H1 (cell line): ENCODE measurements around the gene ZNF429. TPM values are rescaled to one million over a fixed set of nuclear protein-coding genes. Genes with fewer than 3 reads are reported as not detected.

Experiments used
- BCL11A ChIP-seq, 2 experiments: IDR thresholded peaks; one replicate each; pipeline ENCODE4 v1.6.1; 2011; ENCODE audit warnings: low read depth in 2 of 2, low read length in 2 of 2, mild to moderate bottlenecking in 2 of 2
- GTF2F1 ChIP-seq: IDR thresholded peaks from 2 replicates; pipeline ENCODE4 v1.6.1; 2012; ENCODE audit warnings: low read depth, low read length, improper control_type of control experiment, borderline replicate concordance
- HDAC2 ChIP-seq, 2 experiments: fragments of 300-600 bp in 1 of 2; sonication (generic) in 1 of 2; IDR thresholded peaks; 2 replicates each; pipeline ENCODE4 v1.6.1; 2011 to 2012; ENCODE audit warnings: low read depth in 2 of 2, low read length in 2 of 2, mild to moderate bottlenecking in 2 of 2, moderate library complexity in 2 of 2, borderline replicate concordance in 1 of 2, inconsistent platforms in 1 of 2
- JUN ChIP-seq: IDR thresholded peaks from 2 replicates; pipeline ENCODE4 v1.6.1; 2011; ENCODE audit warnings: low read depth, mild to moderate bottlenecking, improper control_type of control experiment, low read length
- SP2 ChIP-seq: IDR thresholded peaks from 2 replicates; pipeline ENCODE4 v1.6.1; 2012; ENCODE audit warnings: mild to moderate bottlenecking, low read length, inconsistent platforms
- TAF7 ChIP-seq: optimal IDR thresholded peaks from 2 replicates; pipeline ENCODE3; 2011; ENCODE audit warnings: low read depth, mild to moderate bottlenecking, inconsistent platforms, low read length, moderate library complexity, borderline replicate concordance
- polyA plus RNA-seq, 7 experiments: library from polyadenylated mRNA; depleted of rRNA in 3 of 7; stranded (reverse) in 5 of 7; unstranded in 2 of 7; fragments of >200 nt in 5 of 7; fragments of 200-250 nt in 2 of 7; gene quantifications; 1 replicate in 5 of 7; 2 replicates in 1 of 7; 4 replicates in 1 of 7; pipeline versions ENCODE4 v1.2.1 to v1.2.3, GENCODE V29; 2011 to 2013; ENCODE audit warnings: missing spikeins in 2 of 7, mixed read lengths in 2 of 7
- total RNA-seq: library from RNA; stranded (reverse); fragmentation: NEBNext Ultra II Directional; extraction: Animal tissue kit (Norgen Biotek cat#: 25700); gene quantifications from 2 replicates; pipeline ENCODE4 v1.2.1, GENCODE V29; 2021
- TF ChIP-seq, protein P1 (sequence below): fragments of 300-600 bp; sonication (generic); IDR thresholded peaks from 2 replicates; pipeline ENCODE4 v1.7.1; 2012; ENCODE audit warnings: low read length, moderate library complexity, mild to moderate bottlenecking, inconsistent platforms; ENCODE audit not compliant: insufficient replicate concordance

ZNF429 gene
- total and polyA plus RNA-seq, 2 of the 8 experiments (the other 6 are each of a cell fraction or from before 2014, with no cell fraction given): 10.9 to 15.0 TPM

GRCh38 chr19:21508198-21508597 is 2.8 kb downstream of the ZNF429 start (continued):
- TF ChIP-seq, protein P1, sequence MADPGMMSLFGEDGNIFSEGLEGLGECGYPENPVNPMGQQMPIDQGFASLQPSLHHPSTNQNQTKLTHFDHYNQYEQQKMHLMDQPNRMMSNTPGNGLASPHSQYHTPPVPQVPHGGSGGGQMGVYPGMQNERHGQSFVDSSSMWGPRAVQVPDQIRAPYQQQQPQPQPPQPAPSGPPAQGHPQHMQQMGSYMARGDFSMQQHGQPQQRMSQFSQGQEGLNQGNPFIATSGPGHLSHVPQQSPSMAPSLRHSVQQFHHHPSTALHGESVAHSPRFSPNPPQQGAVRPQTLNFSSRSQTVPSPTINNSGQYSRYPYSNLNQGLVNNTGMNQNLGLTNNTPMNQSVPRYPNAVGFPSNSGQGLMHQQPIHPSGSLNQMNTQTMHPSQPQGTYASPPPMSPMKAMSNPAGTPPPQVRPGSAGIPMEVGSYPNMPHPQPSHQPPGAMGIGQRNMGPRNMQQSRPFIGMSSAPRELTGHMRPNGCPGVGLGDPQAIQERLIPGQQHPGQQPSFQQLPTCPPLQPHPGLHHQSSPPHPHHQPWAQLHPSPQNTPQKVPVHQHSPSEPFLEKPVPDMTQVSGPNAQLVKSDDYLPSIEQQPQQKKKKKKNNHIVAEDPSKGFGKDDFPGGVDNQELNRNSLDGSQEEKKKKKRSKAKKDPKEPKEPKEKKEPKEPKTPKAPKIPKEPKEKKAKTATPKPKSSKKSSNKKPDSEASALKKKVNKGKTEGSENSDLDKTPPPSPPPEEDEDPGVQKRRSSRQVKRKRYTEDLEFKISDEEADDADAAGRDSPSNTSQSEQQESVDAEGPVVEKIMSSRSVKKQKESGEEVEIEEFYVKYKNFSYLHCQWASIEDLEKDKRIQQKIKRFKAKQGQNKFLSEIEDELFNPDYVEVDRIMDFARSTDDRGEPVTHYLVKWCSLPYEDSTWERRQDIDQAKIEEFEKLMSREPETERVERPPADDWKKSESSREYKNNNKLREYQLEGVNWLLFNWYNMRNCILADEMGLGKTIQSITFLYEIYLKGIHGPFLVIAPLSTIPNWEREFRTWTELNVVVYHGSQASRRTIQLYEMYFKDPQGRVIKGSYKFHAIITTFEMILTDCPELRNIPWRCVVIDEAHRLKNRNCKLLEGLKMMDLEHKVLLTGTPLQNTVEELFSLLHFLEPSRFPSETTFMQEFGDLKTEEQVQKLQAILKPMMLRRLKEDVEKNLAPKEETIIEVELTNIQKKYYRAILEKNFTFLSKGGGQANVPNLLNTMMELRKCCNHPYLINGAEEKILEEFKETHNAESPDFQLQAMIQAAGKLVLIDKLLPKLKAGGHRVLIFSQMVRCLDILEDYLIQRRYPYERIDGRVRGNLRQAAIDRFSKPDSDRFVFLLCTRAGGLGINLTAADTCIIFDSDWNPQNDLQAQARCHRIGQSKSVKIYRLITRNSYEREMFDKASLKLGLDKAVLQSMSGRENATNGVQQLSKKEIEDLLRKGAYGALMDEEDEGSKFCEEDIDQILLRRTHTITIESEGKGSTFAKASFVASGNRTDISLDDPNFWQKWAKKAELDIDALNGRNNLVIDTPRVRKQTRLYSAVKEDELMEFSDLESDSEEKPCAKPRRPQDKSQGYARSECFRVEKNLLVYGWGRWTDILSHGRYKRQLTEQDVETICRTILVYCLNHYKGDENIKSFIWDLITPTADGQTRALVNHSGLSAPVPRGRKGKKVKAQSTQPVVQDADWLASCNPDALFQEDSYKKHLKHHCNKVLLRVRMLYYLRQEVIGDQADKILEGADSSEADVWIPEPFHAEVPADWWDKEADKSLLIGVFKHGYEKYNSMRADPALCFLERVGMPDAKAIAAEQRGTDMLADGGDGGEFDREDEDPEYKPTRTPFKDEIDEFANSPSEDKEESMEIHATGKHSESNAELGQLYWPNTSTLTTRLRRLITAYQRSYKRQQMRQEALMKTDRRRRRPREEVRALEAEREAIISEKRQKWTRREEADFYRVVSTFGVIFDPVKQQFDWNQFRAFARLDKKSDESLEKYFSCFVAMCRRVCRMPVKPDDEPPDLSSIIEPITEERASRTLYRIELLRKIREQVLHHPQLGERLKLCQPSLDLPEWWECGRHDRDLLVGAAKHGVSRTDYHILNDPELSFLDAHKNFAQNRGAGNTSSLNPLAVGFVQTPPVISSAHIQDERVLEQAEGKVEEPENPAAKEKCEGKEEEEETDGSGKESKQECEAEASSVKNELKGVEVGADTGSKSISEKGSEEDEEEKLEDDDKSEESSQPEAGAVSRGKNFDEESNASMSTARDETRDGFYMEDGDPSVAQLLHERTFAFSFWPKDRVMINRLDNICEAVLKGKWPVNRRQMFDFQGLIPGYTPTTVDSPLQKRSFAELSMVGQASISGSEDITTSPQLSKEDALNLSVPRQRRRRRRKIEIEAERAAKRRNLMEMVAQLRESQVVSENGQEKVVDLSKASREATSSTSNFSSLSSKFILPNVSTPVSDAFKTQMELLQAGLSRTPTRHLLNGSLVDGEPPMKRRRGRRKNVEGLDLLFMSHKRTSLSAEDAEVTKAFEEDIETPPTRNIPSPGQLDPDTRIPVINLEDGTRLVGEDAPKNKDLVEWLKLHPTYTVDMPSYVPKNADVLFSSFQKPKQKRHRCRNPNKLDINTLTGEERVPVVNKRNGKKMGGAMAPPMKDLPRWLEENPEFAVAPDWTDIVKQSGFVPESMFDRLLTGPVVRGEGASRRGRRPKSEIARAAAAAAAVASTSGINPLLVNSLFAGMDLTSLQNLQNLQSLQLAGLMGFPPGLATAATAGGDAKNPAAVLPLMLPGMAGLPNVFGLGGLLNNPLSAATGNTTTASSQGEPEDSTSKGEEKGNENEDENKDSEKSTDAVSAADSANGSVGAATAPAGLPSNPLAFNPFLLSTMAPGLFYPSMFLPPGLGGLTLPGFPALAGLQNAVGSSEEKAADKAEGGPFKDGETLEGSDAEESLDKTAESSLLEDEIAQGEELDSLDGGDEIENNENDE: no peak
- TF ChIP-seq HDAC2 (IDR thresholded peaks at IDR 0.05; ENCODE audit: borderline replicate concordance in 1 of 2, low read depth in 2 of 2, low read length in 2 of 2) (no peak), GTF2F1 (no peak), JUN (no peak), TAF7 (no peak), SP2 (no peak), BCL11A (IDR thresholded peaks at IDR 0.05; ENCODE audit: low read depth in 2 of 2, low read length in 2 of 2) (no peak)
- TF ChIP-seq, all 59 proteins: peak for 0
